ENCODE data around the gene FNDC3B.
A peak's percentile ranks its signal among the peaks of the same experiment; 100 is the strongest.
"Not testable (repeated sequence)": the region's sequence is repeated elsewhere in the genome, so short reads cannot be mapped to it uniquely, and the experiment has no call there.

FNDC3B gene

GRCh38 chr3:172039436-172040077 lies at the start of gene FNDC3B:
Gene FNDC3B (plus strand): TSS chr3:172039578. CDS start chr3:172112480, 72,902 bp downstream.
- FAIRE-seq: peak; percentile 84

GRCh38 chr3:171990239-171990638 lies 49.1 kb upstream of the FNDC3B start:
- not testable (repeated sequence) for FAIRE-seq

GRCh38 chr3:171991166-171991565 lies 48.2 kb upstream of the FNDC3B start:
- FAIRE-seq: no peak

- no peak for FAIRE-seq
These were observed 44.5 kb upstream of the FNDC3B start for GRCh38 chr3:171994646-171995428.

- no peak for FAIRE-seq
These were observed 43.9 kb upstream of the FNDC3B start for GRCh38 chr3:171995486-171995885.

GRCh38 chr3:171996178-171996817 lies 43.1 kb upstream of the FNDC3B start:
- no peak for FAIRE-seq

GRCh38 chr3:171998731-171999130 lies 40.6 kb upstream of the FNDC3B start:
- FAIRE-seq: not testable (repeated sequence)

GRCh38 chr3:172001616-172002015 lies 37.8 kb upstream of the FNDC3B start:
- FAIRE-seq: not testable (repeated sequence)

GRCh38 chr3:172002512-172003078 lies 36.8 kb upstream of the FNDC3B start:
- no peak for FAIRE-seq

- no peak for FAIRE-seq
These were observed 36.2 kb upstream of the FNDC3B start for GRCh38 chr3:172003146-172003545.

- no peak for FAIRE-seq
These were observed 32.4 kb upstream of the FNDC3B start for GRCh38 chr3:172007065-172007370.

- no peak for FAIRE-seq
These were observed 29.6 kb upstream of the FNDC3B start for GRCh38 chr3:172009803-172010202.

- FAIRE-seq: no peak
These were observed 26.6 kb upstream of the FNDC3B start for GRCh38 chr3:172012775-172013174.

- FAIRE-seq: no peak
These were observed 25.2 kb upstream of the FNDC3B start for GRCh38 chr3:172014145-172014544.

GRCh38 chr3:172018364-172018763 lies 21.0 kb upstream of the FNDC3B start:
- no peak for FAIRE-seq

- FAIRE-seq: no peak
These were observed 18.6 kb upstream of the FNDC3B start for GRCh38 chr3:172020763-172021162.

- no peak for FAIRE-seq
These were observed 18.2 kb upstream of the FNDC3B start for GRCh38 chr3:172021164-172021563.

- no peak for FAIRE-seq
These were observed 17.5 kb upstream of the FNDC3B start for GRCh38 chr3:172021859-172022258.

GRCh38 chr3:172023915-172024314 lies 15.5 kb upstream of the FNDC3B start:
- FAIRE-seq: no peak

GRCh38 chr3:172024679-172025078 lies 14.7 kb upstream of the FNDC3B start:
- FAIRE-seq: no peak

- FAIRE-seq: no peak
These were observed 9.8 kb upstream of the FNDC3B start for GRCh38 chr3:172029425-172030098.

- FAIRE-seq: no peak
These were observed 9.2 kb upstream of the FNDC3B start for GRCh38 chr3:172030181-172030580.

- FAIRE-seq: no peak
These were observed 7.4 kb upstream of the FNDC3B start for GRCh38 chr3:172031996-172032395.

Measured in TTC549 (cell line).